ENCODE measurements around the gene NIPAL4.
"Not testable (repeated sequence)": the region's sequence is repeated elsewhere in the genome, so short reads cannot be mapped to it uniquely, and the experiment has no call there.

Gene NIPAL4

DNA sequence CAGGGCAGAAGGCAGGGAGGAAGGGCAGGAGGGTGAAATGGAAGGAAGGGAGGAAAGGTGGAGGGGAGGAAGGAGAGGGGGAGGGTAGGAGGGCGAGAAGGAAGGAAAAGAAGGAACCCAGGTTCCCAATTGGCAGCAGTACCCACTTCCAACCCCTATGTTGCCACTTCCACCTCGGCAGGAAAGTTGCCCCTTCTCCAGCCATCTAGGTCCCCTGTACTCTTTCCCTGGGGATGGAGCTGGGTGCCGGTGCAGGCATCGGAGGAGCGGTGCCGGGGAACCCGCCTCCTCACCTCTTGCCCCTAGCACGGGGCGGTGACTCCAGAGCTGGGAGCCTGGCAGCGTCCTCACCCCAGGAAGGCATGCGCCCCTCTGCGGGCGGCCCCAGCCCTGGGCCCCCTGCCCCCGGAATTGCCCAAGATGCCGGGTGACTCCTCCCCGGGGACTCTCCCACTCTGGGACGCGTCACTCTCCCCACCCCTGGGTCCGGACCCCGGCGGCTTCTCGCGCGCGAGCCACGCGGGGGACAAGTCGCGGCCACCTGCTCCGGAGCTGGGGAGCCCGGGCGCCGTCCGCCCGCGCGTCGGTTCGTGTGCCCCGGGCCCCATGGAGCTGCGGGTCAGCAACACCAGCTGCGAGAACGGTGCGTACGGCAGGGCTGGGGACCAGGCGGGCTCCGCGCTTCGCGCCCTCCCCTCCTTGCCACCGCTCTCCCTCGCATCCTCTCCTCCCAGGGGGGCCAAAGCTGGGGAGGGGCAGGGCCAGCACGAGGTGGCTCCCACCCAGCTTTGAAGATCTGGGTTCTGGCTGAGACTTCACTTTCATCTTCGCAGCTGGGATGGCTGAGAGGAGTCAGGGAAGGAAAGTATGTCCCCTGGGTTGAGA, at the start of gene NIPAL4:
Gene NIPAL4 (plus strand): TSS at position 499 of the 885 bp plus-strand sequence. CDS start 108 bp downstream, at position 607.
- peak; percentile 42 for DNase-seq

DNA sequence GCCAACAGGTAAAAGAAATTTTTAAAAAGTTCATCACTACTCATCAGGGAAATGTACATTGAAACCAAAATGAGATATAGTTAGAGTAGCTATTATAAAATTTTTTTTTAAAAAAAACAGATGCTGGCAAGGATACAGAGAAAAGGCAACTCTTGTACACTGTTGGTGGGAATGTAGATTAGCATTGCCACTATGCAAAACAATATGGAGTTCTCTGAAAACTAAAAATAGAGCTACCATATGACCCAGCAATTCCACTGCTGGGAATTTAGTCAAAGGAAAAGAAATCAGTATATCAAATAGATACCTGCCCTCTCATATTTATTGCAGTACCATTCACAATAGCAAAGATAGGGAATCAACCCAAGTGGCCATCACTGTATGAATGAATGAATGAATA, 44.2 kb upstream of the NIPAL4 start:
- DNase-seq = no peak

DNA sequence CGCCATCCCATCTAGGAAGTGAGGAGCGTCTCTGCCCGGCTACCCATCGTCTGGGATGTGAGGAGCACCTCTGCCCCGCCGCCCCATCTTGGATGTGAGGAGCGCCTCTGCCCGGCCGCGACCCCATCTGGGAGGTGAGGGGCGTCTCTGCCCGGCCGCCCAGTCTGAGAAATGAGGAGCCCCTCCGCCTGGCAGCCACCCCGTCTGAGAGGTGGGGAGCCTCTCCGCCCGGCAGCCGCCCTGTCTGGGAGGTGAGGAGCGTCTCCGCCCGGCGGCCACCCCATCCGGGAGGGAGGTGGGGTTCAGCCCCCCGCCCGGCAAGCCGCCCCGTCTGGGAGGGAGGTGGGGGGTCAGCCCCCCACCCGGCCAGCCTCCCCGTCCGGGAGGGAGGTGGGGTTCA, 40.5 kb upstream of the NIPAL4 start:
- not testable (repeated sequence) for DNase-seq

DNA sequence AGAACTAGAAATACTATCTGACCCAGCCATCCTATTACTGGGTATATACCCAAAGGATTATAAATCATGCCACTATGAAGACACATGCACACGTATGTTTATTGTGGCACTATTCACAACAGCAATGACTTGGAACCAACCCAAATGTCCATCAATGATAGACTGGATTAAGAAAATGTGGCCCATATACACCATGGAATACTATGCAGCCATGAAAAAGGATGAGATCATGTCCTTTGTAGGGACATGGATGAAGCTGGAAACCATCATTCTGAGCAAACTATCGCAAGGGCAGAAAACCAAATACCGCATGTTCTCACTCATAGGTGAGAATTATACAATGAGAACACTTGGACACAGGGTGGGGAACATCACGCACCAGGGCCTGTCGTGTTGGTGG, 30.1 kb upstream of the NIPAL4 start:
- DNase-seq = not testable (repeated sequence)

DNA sequence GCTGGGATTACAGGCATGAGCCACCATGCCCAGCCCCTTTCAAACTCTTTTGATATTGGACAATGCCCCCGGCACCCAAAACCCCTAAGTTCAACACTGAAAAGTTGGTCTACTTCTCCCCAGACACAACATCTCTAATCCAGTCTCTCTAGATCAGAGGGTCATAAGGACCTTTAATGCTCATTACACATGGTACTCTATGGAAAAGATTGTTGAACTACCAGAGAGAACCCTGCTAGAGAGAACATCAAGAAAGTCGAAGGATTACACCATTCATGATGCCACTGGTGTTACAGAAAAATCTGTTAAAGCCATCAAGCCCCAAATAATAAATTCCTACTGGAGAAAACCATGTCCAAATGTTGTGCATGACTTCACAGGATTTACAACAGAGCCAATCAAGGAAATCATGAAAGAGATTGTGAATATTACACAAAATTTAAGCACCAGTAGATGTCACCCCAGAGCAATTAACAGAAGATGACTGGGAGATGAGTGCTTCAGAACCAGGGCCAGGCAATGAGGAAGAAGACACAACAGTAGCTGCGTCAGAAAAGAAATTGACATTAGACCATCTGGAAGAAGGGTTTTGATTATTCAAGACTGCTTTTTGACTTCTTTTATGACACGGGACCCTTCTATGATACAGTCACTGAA, 28.3 kb upstream of the NIPAL4 start:
- DNase-seq = peak; percentile 69

DNA sequence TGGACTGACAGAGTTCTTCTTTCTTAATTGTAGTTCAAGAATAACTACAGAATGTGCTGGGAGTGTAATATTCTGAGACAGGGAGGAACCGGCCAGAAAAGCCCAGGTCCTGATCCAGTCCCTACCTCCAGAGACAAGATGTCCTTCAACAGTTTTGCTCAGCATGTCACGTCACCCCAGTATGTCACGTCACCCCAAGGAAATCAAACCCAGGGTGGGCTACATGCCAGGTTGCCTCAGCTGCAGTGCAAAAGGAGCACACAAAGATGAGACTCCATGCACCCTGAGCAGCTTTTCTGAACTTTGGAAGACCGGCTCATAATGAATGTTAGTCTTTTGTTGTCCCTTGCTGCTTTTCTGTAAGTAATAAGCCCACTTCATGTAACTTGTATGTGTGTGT, 25.9 kb upstream of the NIPAL4 start:
- DNase-seq = no peak

DNA sequence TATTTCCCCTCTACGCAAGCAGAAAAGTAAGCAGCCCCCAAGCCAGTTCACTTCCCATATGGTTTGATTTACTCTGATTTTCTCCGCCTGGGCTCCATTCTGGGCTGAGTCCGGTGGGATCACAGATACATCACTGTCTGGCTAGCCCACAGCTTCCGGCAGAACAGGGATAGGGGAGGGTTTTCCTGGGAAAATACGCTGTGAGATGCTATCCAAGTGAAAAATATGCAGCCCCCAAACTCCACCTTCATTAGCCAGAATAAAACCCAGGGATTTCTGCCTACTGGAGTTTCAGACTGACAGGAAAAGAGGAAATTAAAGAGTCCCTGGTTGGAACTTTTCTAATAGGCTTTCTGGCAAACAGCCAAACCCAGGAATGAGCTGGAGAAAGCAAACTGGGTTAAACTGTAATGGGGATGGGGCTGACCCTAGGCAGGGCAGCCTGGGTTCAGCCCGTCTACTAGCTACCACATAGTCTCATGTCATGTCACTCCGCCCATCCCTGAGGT, 16.9 kb upstream of the NIPAL4 start:
- DNase-seq = no peak

DNA sequence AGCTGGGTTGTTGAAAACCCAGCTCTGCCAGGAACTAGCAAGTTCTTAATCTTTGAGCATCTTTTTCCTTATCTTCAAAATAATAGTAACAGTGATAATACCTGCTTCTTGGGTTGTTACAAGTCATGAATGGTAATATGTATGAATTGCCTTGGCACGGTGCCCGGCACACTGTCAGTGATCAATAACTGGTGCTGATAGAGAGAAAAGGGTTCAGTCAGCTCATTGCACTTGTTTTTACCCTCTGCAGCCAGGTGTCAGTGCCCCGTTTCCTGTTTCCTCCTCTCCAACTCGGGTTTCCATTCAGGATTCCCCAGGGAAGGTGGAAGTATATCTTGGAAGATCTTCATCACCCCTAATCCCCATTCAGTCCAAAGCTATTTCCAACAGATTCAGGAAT, 15.8 kb upstream of the NIPAL4 start:
- no peak for DNase-seq

DNA sequence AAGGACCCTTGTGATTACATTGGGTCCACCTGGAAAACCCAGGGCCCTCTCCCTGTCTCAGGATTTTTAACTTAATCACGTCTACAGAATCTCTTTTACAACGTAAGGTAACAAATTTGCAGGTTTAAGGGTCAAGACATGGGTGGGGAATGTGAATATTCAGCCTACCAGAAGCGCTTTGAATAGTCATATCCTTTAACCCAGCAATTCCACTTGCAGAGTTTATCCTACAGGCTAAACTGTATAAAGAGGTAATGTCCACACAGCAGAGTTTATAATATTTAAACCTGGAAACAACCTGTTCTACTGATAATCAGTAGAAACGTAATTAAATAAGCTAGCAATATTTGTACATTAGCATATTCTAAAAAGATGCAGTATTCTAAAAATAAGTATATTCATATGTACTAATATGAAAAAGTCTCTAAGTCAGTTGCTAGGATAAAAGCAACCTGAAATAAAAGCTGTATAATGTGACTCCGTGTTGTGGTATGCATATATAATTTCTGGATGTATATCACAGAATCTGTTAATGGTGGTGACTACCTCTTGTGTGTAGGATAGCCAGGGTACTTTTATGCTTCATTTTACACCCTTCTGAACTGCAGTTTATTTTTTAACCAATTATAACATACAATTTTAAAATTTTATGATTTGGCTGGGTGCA, 14.1 kb upstream of the NIPAL4 start:
- no peak for DNase-seq

DNA sequence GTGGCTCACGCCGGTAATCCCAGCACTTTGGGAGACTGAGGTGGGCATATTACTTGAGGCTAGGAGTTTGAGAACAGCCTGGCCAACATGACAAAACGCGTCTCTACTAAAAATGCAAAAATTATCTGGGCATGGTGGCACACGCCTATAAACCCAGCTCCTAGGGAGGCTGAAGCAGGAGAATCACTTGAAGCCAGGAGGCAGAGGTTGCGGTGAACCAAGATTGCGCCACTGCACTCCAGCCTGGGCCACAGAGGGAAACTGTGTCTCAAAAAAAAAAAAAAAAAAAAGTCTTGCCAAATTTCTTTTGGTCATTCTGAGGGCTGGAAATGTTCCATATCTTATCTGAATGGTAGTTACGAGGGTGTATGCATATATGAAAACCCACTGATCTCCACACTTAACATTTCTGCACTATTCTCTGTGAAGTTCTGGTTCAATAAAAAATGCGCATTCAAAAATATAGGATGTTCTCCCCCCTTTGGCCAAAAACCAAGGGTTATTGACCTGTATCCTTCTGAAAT, 13.5 kb upstream of the NIPAL4 start:
- no peak for DNase-seq

DNA sequence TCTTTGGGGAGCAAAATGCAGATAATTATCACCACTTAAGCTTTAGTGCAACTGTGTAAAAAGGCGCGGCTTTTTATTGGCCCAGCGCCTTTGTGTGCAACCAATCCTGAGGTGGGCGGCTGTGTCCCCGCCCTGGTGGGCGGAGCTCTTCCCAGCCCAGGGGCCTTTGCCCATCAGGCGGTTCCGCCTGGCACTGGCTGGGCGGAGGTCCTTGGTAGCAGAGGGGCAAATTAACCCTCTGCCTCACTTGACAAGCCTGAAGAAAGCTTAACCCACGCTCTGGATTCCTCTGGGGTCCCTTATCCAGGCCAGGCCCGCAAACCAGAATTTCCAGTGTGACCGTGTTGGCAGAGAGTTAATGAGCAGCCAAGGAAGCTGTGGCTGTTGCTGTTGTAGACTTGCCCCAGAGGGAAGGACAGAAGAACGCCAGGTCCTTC, 12.8 kb upstream of the NIPAL4 start:
- no peak for DNase-seq

DNA sequence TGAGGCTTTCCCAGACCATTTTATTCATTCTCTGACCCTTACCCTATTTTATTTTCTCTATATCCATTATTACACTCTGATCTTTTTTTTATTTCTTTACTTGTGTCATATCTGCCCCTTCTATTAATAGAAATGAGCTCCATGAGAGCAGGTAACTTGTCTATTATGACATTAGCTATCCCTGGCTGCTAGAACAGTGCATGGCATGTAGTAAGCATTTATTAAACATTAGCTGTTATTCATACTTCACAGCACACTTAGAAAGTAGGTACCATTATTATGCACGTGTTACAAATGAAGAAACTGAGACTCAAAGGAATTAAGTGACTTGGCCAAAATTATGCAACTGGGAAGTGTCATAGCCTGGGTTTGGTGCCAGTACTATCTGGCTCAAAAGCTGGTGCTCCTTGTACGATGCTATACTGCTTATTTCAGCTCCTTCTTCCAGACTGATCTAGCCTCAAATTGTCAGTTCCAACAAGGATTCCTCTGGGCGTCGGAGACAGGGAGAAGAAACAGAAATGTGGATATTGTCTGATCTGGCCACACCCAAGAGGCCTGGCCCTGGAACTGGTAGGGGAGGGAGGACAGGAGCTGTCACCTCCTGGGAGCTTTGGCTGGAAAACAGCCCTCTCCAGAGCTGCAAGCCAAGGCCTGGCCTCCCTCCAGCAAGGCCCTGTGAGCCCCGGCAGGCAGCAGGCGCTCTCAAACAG, 10.8 kb upstream of the NIPAL4 start:
- no peak for DNase-seq

DNA sequence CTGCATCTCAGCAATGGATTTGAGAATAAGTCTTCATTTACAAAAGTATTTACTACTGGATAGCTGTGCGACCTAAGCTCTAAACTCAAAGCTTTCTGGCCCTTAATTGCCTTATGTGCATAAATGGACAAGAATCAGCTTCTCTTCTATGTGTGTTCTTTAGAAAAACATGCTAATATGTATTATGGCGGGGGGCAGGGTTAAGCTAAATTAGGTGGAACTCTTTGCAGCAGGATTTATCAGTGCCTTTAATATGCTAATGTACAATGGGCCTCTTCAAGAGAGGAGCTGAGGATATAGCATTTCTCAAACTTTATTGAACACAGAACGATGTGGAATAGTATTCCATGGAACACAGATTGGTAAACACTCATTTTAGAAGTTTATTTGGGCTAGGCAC, 10.0 kb upstream of the NIPAL4 start:
- DNase-seq = no peak

DNA sequence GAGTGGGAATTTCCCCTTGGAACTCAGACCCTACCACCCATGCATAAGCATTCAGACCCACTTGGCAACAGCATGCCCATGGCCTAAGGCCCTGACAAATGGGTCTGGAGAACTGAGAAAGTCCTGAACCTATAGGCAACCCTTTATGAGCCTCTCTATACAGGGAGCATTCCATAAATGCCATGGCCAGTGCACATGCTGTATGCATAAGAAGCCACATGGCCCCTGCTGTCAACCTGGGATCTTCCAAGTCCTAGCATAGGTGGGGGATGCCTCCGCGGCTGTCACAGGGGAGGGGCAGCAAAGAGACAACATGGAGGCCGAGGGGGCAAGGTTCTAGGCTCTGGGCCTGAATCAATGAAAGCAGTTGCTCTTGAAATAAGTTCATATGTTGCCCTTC, 8.2 kb upstream of the NIPAL4 start:
- no peak for DNase-seq

DNA sequence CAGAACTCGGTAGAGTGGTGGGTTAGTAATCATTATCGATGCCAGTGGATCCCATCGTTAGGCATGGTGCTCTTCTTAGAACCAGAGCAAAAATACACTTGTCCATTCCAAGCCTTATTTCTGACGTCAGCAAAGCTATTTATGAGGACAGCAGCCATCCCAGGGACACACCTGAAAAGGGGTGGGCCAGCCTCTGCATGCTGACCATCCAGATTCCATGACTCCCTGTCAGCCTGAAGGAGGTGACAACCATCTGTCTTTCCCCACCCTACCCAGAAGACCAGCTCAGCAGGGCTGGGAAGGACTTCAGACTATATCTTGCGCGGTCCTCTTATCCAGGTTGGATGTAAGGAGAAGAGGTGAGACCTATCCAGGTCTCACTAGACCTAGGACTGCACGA, 5.7 kb upstream of the NIPAL4 start:
- DNase-seq = no peak

DNA sequence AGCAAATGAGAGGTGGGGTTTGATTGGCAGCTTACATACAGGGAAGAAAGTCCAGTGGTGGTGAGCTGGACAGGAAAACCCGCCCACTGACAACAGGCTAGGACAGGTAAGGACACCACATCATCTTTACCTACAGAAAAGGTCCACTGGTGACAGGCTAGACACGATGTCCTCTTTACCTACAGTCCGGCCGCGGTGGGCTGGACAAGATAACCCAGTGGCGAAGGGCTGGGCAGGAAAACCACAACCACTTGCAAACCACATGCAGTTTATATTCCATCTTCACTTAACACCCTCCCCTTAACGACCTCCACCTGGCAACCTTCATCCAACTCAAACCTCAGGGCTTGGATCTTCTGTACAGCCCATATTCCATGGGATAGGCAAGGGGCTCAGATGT, 5.0 kb upstream of the NIPAL4 start:
- DNase-seq = no peak

DNA sequence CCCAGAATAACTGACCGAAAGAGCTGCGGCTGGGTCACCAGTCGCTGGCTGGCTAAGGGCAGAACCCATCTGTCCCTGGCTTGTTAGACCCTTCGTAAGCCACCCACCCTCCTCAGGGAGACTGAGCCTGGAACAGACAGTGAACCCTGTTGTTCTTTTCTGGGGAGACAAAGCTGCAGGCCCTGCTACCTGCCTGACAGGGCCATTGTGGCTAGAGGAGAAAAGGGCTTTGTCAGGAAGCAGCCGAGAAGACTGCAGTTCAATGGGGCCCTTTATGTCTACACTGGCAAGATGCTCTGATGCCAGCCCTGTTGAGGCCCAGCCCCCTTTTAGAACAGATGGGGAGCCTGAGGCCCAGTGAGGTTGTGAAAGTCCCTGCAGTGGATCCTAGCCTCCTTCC, 3.7 kb upstream of the NIPAL4 start:
- no peak for DNase-seq

DNA sequence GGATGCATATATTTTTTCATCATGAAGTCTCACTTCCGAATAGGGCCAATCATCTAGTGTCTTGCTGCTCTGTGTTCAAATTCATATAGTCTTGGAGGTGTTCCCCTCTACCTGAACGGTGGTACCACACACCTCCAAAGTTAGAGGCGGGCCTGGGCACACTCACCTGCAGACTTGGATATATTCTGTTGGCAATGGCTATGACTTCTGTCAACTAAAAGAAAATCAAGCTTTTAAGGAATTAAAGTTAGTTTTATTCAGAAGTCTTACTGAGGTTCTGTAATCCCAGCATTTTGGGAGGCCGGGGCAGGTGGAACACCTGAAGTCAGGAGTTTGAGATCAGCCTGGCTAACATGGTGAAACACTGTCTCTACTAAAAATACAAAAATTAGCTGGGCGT, 2.6 kb upstream of the NIPAL4 start:
- no peak for DNase-seq

DNA sequence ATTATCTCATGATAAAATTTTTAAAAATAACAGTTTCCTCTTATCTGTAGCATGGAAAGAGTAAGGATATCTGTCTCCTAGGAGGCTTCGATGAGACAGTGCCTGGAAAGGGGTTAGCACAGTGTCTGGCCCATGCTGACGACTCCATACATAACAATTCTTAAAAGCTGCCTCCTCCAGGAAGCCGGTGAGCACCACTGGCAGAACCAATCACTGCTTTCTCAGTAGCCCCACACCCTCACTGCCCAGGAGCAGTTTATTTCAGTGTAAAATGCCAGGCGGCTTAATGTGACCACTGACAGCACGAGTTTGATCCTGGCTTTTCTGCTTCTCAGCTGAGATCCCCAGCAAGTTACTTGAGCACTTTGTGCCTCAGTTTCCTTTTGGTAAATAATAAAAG, 1.2 kb upstream of the NIPAL4 start:
- no peak for DNase-seq

DNA sequence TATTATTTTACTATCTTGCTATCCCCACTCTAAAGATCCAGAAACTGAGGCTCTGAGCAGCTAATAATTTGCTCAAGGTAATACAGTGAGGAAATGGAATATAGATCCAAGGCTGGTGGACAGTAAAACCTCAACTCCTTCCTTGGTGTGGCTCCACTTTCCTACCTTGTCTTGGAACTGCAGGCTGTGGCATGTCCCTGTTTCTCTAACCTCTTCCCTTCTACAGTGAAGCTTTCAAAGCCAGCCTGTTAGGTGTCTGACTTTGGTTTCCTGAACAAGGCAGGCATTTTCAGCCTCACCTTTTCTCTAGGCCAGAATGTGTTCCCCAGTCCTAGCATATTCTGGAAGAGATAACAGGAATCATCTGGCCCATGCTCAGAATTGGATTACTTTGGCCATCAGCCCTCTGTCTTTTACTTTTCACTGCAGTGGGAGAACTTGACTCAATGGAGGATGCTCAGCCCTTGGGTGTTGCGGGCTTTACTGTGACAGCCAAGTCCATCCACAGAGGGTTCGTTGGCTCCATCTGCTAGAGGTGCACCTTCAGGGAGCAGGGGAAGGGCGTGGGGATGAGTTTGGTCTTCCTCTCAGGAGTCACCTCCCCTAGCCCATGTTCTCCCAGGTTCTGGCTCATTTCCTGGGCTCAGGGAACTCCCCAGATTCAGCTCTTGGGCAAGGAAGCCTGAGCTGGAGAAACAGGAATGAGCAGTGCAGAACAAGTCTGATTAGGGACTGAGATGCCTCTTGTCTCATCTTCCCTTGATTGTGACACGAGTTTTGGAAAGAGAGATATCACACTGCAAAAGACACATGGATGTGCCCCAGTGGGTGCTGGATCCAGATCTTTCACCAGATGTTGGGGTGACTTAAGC, 1.1 kb downstream of the NIPAL4 start:
- DNase-seq = no peak

DNA sequence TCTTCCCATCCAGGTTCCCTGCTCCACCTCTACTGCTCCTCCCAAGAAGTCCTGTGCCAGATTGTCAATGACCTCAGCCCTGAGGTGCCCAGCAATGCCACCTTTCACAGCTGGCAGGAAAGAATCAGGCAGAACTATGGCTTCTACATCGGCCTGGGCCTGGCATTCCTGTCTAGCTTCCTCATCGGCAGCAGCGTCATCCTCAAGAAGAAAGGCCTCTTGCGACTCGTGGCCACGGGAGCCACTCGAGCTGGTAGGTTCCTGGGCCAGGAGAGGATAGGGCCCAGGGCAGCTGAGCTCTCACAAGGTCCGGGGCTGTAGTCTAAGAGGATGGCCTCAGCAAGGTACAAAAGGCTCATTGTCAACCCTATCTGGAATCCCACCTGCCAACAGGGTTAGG, 3.1 kb downstream of the NIPAL4 start:
- DNase-seq = no peak

All from CD4-positive, alpha-beta T cell treated with Interleukin-12 subunit alpha and Interleukin-12 subunit beta, for 1 hour (primary cell).